Effector memory CD8-positive, alpha-beta T cell (primary cell): ENCODE results near the gene COPS7A.

ENCODE experiments used
- ATAC-seq: fragments of 150-1000 bp; cut with Tn5 transposase; replicated peaks from 2 replicates; pipeline ENCODE4 v1.10.0; 2021; ENCODE audit warnings: mild to moderate bottlenecking, moderate library complexity
- DNase-seq, 3 experiments: peaks; one replicate each; pipeline ENCODE4 v3.0.0; 2021
- H3K27ac Mint-ChIP-seq, 2 donors: one replicate each; pipeline ENCODE4 v1.8.0; 2022; ENCODE audit warnings: mild to moderate bottlenecking in 2 of 2, mixed read lengths in 2 of 2, moderate library complexity in 2 of 2
- H3K27me3 Mint-ChIP-seq, 2 donors: one replicate each; pipeline ENCODE4 v1.8.0; 2022; ENCODE audit warnings: mixed read lengths in 2 of 2
- H3K36me3 Mint-ChIP-seq: one replicate; pipeline ENCODE4 v1.8.0; 2022; ENCODE audit warnings: mild to moderate bottlenecking, moderate library complexity, mixed read lengths; ENCODE audit not compliant: insufficient read depth
- H3K4me1 Mint-ChIP-seq, 2 donors: one replicate each; pipeline ENCODE4 v1.8.0; 2022; ENCODE audit warnings: low read depth in 2 of 2, mixed read lengths in 2 of 2
- H3K4me3 Mint-ChIP-seq, 2 donors: one replicate each; pipeline ENCODE4 v1.8.0; 2022; ENCODE audit warnings: mild to moderate bottlenecking in 2 of 2, mixed read lengths in 2 of 2, moderate library complexity in 2 of 2
- H3K9me3 Mint-ChIP-seq, 2 donors: one replicate each; pipeline ENCODE4 v1.8.0; 2022; ENCODE audit warnings: mixed read lengths in 2 of 2

Gene COPS7A

DNA sequence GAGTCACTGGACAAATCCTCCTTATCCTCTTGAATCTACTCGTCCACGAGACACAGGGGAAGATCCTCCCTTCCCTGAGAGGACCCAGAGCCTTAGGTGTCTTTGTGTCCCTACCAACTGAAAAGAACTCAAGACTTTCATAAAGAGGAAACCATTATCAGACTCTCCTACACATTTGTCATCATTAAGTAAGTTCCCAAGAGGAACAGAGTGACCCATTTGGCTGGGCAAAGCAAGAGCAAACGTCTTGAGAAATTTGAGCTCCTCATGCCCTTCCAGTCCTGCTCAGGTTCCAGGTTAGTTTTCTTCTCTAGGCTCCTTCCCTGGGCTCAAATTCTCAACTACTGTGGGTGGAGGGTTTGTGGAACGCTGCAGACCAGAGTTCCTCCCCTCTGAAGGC, 23.4 kb downstream of the COPS7A start:
- H3K4me1 Mint-ChIP-seq, result peaks cover 11 to 16% of the 10 kb centered on the region in 2 donors
- peaks cover 46% of the 10 kb centered on the region for H3K36me3 Mint-ChIP-seq
- DNase-seq (no peak), ATAC-seq (no peak)
- H3K27ac Mint-ChIP-seq, result peak overlapping the region in 1 of 2 donors; percentile 19
- no peak overlapping the region for H3K4me3 Mint-ChIP-seq
- H3K27me3 Mint-ChIP-seq, result no peaks in the 10 kb centered on the region
- H3K9me3 Mint-ChIP-seq, result no peaks in the 10 kb centered on the region

DNA sequence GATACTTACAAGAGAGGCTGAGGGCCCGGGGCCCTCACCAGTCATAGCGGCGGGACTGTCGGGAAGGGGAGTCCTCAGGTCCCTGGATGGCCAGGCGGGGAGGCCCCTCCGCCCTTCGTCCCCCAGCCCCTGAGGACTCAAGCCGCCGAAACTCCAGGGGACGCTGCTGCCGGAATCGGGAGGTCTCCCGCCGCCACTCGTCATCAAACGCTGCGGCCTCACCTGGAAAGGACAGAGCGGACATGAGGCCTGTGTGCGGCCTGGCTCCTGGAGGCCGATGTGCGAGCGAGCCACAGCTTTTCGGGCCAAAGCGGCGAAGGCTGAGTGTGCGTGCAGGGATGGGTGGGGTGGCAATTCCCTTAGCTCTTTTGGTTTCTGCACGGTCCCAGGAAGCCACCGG, 24.9 kb downstream of the COPS7A start:
- H3K27me3 Mint-ChIP-seq, result no peaks in the 10 kb centered on the region
- DNase-seq (no peak), ATAC-seq (no peak)
- H3K4me1 Mint-ChIP-seq, result peaks cover 18 to 21% of the 10 kb centered on the region in 2 donors
- H3K27ac Mint-ChIP-seq, result no peak overlapping the region
- H3K9me3 Mint-ChIP-seq, result no peaks in the 10 kb centered on the region
- peaks cover 56% of the 10 kb centered on the region for H3K36me3 Mint-ChIP-seq
- H3K4me3 Mint-ChIP-seq, result no peak overlapping the region

DNA sequence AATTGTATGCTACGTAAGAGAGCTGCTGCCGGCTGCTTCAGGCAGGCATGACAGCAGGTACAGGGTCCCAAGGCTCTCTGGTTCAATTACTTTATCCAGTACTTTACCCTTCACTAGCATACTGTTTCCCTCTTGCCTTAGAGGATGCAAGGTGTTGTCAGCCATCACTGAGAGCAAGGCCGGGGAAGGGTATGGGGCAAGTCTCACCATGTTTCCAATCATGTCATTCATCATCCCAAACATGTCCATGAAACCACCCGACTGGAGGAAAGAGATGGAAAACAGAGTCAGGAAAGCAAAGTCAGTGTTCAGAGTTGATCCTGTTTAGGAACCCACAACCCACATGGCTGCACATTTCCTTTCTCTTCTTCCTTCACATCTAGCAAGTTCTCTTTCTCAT, 26.7 kb downstream of the COPS7A start:
- Mint-ChIP-seq H3K36me3 (peaks cover 56% of the 10 kb centered on the region), H3K9me3 (no peaks in the 10 kb centered on the region)

DNA sequence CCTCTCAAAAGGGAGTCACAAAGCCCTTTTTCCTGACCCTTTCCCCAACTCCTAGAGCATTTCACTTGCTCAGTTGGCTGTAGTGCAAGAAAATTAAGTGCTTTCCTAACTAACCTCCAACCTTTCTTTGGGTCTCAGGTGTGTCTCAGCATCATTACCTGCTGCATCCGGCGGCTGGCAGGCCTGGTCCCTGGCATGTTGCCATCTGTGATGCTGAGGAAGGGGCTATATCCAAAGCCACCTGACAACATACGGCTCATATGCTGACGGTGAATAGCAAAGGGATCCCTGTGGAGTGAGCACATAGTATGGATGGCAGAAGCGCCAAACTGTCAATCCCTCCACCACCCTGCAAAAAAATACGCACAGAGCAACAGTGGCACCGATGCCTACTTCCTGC, 27.9 kb downstream of the COPS7A start:
- Mint-ChIP-seq H3K9me3 (no peaks in the 10 kb centered on the region), H3K27ac (peak overlapping the region; percentile 98), H3K36me3 (peaks cover 46% of the 10 kb centered on the region), H3K27me3 (no peaks in the 10 kb centered on the region), H3K4me3 (peak overlapping the region; percentile 94 to 96), H3K4me1 (peaks cover 14 to 17% of the 10 kb centered on the region in 2 donors)
- no peak for ATAC-seq
- DNase-seq, result no peak

More for the DNA sequence above, 26.7 kb downstream of the COPS7A start:
- peaks cover 14 to 17% of the 10 kb centered on the region in 2 donors for H3K4me1 Mint-ChIP-seq
- no peaks in the 10 kb centered on the region for H3K27me3 Mint-ChIP-seq
- H3K4me3 Mint-ChIP-seq, result no peak overlapping the region
- no peak for ATAC-seq
- H3K27ac Mint-ChIP-seq, result peak overlapping the region in 1 of 2 donors; percentile 98
- no peak for DNase-seq

DNA sequence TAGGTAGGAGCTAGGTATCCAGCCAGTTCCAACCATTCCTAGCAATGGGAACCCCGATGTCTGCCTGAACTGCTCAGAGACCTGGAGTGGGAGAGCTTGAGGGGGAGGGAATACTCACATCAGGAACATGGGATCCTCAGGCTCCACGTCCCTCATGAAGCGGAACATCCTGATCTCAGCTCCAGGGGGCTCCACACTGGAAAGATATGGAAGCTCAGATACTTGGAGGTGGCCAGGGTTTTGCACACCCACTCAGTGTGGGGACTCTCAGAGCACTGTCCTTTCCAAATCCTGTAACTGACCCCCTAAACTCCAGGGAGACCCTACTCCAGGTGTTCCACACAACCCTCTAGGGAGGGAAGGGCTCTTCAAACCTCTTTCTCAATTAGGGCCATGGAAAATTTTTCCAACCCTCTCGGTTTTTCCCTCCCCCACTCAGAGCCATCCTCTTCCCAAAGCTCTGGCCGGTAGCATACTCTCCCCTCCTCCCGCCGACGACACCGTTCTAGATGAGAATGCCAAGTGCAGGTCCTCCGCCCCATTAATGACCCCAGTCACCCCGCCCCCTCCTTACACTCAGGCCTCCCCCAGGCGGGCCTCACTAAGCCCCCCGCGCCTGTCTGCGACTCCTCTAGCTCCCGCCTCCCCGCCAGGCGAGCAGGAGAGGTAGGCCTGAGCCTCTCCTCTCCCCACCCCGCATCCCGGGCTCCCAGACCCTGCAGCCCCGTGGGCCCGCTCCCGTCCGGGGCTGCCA, 28.5 kb downstream of the COPS7A start:
- peaks cover 14 to 17% of the 10 kb centered on the region in 2 donors for H3K4me1 Mint-ChIP-seq

DNA sequence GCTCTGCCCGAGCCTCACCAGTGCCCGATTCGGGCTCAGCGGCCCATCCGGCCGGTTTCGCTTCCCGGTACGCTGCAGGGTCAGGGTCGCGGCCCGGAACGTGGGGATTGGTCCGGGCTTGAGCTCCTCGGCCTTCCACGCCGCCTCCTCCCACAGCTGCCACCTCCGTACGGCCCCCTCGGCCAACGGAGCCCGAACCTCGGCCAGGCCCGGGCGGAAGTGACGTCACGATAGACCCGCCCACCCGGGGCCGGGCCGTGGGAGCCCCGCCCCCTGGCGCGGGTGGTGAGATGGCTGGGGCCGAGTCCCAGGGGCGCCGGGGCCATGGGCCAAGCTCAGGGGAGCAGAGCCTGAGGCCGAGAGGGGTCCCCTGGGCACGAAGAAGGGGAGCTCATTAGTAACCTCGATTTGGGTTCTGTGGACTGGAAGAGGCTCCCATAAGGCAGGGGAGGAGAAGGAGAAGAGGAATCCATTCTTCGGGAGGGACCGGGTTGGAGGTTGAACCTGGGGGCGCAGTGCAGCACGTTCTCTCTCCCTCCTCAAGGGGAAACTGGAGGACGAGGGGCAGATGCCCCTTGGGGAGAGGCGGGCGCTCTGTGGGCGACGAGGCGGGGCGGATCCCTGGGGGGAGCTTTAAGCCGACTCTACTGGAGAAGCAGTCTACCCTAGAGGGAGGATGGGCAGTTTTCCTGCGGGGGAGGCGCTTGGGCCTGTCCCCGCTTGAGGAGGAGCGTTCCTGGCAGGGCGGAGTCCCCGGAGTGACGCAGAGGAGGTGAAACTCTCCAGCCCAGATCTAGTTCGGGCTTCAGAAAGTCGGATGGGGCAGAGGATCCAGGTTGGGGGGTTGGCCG, 29.3 kb downstream of the COPS7A start, which contains the start of gene MLF2:
Gene MLF2 (minus strand): TSS at position 221 of the 851 bp plus-strand sequence. CDS start 807 bp downstream, outside the sequence.
- H3K9me3 Mint-ChIP-seq, result no peaks in the 10 kb centered on the region
- H3K27me3 Mint-ChIP-seq, result no peaks in the 10 kb centered on the region
- DNase-seq, result peak; percentile 97 to 98 (median 97)
- peaks cover 35% of the 10 kb centered on the region for H3K36me3 Mint-ChIP-seq
- peak; percentile 91 for ATAC-seq
- H3K4me3 Mint-ChIP-seq, result peak within 1 kb of the TSS; percentile 94 to 96
- peak within 1 kb of the TSS; percentile 98 for H3K27ac Mint-ChIP-seq
- H3K4me1 Mint-ChIP-seq, result peaks cover 9 to 17% of the 10 kb centered on the region in 2 donors

More for the DNA sequence above, 28.5 kb downstream of the COPS7A start:
- peaks cover 43% of the 10 kb centered on the region for H3K36me3 Mint-ChIP-seq
- peak overlapping the region; percentile 98 for H3K27ac Mint-ChIP-seq
- ATAC-seq (peak; percentile 0), DNase-seq (no peak)
- no peaks in the 10 kb centered on the region for H3K9me3 Mint-ChIP-seq
- no peaks in the 10 kb centered on the region for H3K27me3 Mint-ChIP-seq
- peak overlapping the region; percentile 94 to 96 for H3K4me3 Mint-ChIP-seq

DNA sequence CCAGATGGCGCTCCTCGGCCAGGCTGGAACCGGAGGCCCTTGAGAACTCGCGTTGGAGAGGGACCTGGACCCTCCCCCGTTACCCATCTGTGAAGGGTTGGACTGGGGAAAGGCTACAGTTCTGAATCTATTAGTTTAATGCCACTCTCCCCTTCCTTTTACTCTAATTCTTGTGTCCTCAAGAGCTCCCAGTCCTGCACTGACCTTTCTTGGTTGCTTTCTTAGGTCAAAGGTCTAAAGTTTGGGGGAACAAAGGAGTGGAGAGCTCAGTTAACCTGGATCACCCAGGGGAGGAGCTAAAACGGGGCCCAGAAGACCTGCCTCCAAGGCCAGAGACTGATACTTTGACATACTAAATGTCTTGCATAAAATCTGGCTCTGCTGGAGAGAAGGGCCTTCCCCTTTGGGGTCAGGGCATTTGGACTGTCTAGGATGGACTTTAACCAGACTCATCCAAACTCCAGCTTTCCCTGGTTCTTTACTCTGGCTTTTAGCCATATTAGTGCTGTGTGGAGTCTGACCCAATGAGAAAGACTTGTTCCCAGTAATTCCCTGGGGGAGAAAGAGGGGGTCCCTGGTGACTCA, 30.0 kb downstream of the COPS7A start:
- Mint-ChIP-seq H3K27ac (peak overlapping the region; percentile 98), H3K9me3 (no peaks in the 10 kb centered on the region), H3K4me1 (peaks cover 13 to 21% of the 10 kb centered on the region in 2 donors), H3K36me3 (peaks cover 32% of the 10 kb centered on the region), H3K4me3 (peak overlapping the region; percentile 94 to 96), H3K27me3 (no peaks in the 10 kb centered on the region)
- no peak for ATAC-seq
- DNase-seq, result no peak

DNA sequence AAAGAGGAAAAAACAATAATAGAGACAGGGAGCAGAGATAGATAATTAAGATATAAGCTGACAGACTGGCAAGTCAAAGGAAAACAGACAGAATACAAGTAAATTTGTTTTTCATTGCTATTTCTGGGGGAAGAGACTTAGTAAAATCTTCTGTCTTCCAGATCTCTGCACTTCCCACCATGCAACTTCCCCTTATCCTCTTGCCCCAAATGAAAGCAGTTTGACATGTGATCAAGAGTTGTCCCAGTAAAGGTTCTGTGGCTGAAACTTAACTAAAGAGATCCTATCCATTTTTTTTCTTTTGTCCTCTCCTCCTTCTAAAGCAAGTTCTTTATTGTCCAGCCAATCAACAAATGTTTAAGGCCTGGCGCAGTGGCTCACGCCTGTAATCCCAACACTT, 30.6 kb downstream of the COPS7A start:
- Mint-ChIP-seq H3K4me1 (peaks cover 13 to 21% of the 10 kb centered on the region in 2 donors), H3K4me3 (peak overlapping the region in 1 of 2 donors; percentile 19), H3K9me3 (no peaks in the 10 kb centered on the region), H3K27ac (peak overlapping the region; percentile 98), H3K27me3 (no peaks in the 10 kb centered on the region), H3K36me3 (peaks cover 28% of the 10 kb centered on the region)
- no peak for DNase-seq
- ATAC-seq, result no peak

DNA sequence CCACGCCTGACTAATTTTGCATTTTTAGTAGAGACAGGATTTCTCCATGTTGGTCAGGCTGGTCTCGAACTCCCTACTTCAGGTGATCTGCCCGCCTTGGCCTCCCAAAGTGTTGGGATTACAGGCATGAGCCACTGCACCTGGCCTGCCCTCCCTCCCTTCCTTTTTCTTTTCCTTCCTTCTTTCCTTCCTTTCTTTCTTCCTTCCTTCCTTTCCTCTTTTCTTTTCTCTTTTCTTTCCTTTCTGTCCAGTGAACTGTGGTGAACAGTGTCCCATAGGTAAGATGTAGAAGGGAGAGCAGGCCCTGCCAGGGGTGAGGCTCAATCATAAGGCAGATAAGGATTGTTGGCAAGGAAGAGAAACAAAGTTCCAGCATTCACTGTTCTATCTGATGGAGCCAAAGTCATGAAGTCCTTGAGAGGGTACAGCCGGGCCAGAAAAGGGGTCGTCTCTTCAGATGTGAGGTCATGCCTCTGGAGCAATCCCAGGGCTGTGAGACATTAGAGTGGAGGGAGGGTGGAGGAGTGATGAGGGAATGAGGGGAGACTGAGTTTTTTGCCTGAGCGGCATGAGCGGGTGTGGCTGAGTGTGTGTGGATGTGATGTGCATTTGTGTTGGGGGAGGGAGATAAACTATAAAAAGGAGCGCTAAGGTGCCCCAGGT, 33.3 kb downstream of the COPS7A start:
- H3K4me3 Mint-ChIP-seq, result no peak overlapping the region

DNA sequence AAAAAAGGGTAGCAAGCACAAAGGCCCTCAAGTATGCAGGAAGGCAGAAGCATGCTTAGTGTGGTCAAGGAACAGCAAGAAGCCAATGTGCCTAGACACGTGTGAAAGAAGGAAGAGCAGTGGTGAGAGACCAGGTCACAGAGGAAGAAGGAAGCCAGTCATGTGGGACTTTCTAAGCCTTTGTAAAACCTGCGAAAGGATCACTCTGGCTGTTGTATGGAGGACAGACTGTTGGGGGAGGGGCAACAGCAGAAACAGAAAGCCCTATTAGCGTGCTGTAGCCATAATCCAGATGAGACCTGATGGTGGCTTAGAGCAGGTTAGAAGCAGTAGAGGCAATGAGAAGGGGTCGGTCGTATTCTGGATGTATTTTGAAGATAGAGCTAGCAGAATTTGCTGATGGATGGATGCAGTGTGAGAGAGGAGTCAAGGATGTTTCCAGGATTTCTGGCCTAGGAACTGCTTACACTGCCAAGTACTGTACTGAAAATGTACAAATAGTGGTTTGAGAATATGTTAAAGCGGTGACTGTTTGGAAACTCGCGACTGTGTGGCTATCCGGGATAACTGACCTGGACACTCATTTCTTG, 34.8 kb downstream of the COPS7A start:
- Mint-ChIP-seq H3K9me3 (no peaks in the 10 kb centered on the region), H3K27ac (no peak overlapping the region), H3K27me3 (no peaks in the 10 kb centered on the region), H3K4me3 (no peak overlapping the region), H3K4me1 (peaks cover 7 to 8% of the 10 kb centered on the region in 2 donors), H3K36me3 (peaks cover 4% of the 10 kb centered on the region)
- DNase-seq (no peak), ATAC-seq (no peak)

More for the DNA sequence above, 33.3 kb downstream of the COPS7A start:
- Mint-ChIP-seq H3K27me3 (no peaks in the 10 kb centered on the region), H3K27ac (peak overlapping the region in 1 of 2 donors; percentile 72), H3K9me3 (no peaks in the 10 kb centered on the region), H3K4me1 (peaks cover 9 to 15% of the 10 kb centered on the region in 2 donors), H3K36me3 (peaks cover 12% of the 10 kb centered on the region)
- DNase-seq (no peak), ATAC-seq (no peak)

DNA sequence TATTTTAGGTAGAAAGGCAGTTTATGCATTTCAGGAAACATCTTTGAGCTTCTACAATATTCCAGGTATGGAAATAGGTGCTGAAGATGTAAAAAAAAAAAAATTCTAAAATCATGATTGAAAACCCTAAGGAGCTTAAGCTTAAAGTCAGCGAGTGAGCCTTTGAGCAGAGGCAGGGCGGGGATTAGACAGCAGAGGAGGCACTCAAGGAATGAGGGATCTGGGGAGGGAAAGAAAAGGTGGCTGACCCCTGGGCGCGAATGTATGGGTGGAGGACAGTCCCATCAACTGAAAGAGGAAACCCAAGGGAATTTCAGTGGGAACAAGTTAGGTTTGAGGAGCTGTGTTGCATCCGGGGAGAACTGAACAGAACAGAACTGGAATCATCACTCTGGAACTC, 35.9 kb downstream of the COPS7A start:
- Mint-ChIP-seq H3K27ac (no peak overlapping the region), H3K4me3 (no peak overlapping the region), H3K27me3 (peaks cover 8 to 10% of the 10 kb centered on the region in 2 donors), H3K9me3 (no peaks in the 10 kb centered on the region), H3K36me3 (no peaks in the 10 kb centered on the region), H3K4me1 (peaks cover 11 to 13% of the 10 kb centered on the region in 2 donors)
- DNase-seq (no peak), ATAC-seq (no peak)

DNA sequence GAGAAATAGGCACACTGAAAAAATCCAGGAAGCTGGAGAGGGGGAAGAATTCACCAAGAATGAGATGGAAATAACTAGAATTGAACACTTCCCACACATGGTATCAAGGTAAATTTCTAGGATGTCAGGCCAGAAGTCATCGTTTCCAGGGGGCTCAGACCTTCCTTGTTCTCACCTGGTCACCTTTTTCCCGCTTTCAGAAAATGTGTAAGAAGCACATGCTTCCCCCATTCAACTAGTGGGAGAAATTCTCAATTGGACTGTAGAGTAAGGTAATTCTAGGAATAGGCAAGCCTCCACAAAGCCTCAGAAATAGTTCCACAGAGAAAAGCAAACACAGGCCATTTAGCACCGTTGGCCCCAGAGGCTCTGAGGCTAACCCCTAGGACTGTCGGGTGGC, 39.5 kb downstream of the COPS7A start:
- ATAC-seq (no peak), DNase-seq (no peak)
- no peak overlapping the region for H3K27ac Mint-ChIP-seq
- no peaks in the 10 kb centered on the region for H3K9me3 Mint-ChIP-seq
- peaks cover 17 to 33% of the 10 kb centered on the region in 2 donors for H3K27me3 Mint-ChIP-seq
- peaks cover 30 to 31% of the 10 kb centered on the region in 2 donors for H3K4me1 Mint-ChIP-seq
- no peak overlapping the region for H3K4me3 Mint-ChIP-seq
- peaks cover 7% of the 10 kb centered on the region for H3K36me3 Mint-ChIP-seq
